HepG2 (cell line): ENCODE results near the gene RGPD5.
"Not testable (repeated sequence)": the region's sequence is repeated elsewhere in the genome, so short reads cannot be mapped to it uniquely, and the experiment has no call there.

ENCODE experiments used
- JUN ChIP-seq: sonication (generic); formaldehyde crosslinking; IDR thresholded peaks from 2 replicates; pipeline ENCODE4 v1.4.0; 2020; ENCODE audit warnings: mild to moderate bottlenecking, missing genetic modification reagents
- JUND ChIP-seq: sonication (generic); formaldehyde crosslinking; IDR thresholded peaks from 2 replicates; pipeline ENCODE4 v1.8.0; 2022; ENCODE audit warnings: mild to moderate bottlenecking, missing genetic modification reagents
- MXD4 ChIP-seq: IDR thresholded peaks from 2 replicates; pipeline ENCODE4 v1.6.1; 2016; ENCODE audit warnings: mild to moderate bottlenecking, missing biosample characterization, missing genetic modification reagents
- ZNF550 ChIP-seq: sonication (generic); formaldehyde crosslinking; IDR thresholded peaks from 2 replicates; pipeline ENCODE4 v1.4.0; 2020; ENCODE audit warnings: mild to moderate bottlenecking, missing genetic modification reagents, borderline replicate concordance
- ZNF609 ChIP-seq: sonication (generic); formaldehyde crosslinking; IDR thresholded peaks from 2 replicates; pipeline ENCODE4 v1.4.0; 2020; ENCODE audit warnings: mild to moderate bottlenecking, missing genetic modification reagents, borderline replicate concordance
- ZNF788 ChIP-seq: sonication (generic); formaldehyde crosslinking; IDR thresholded peaks from 2 replicates; pipeline ENCODE4 v1.5.0; 2020; ENCODE audit warnings: mild to moderate bottlenecking, missing genetic modification reagents, borderline replicate concordance
- TF ChIP-seq, protein P1 (sequence below): sonication (generic); formaldehyde crosslinking; IDR thresholded peaks from 2 replicates; pipeline ENCODE4 v1.5.0; 2020; ENCODE audit warnings: mild to moderate bottlenecking, missing genetic modification reagents, moderate library complexity

GRCh38 chr2:109782446-109782993 lies 11.6 kb upstream of the RGPD5 start:
- TF ChIP-seq ZNF788 (CRISPR knock-in tag); ZNF609 (CRISPR knock-in tag); JUN; JUND (CRISPR knock-in tag); ZNF550; MXD4 (CRISPR knock-in tag): not testable (repeated sequence)
- TF ChIP-seq, protein P1, sequence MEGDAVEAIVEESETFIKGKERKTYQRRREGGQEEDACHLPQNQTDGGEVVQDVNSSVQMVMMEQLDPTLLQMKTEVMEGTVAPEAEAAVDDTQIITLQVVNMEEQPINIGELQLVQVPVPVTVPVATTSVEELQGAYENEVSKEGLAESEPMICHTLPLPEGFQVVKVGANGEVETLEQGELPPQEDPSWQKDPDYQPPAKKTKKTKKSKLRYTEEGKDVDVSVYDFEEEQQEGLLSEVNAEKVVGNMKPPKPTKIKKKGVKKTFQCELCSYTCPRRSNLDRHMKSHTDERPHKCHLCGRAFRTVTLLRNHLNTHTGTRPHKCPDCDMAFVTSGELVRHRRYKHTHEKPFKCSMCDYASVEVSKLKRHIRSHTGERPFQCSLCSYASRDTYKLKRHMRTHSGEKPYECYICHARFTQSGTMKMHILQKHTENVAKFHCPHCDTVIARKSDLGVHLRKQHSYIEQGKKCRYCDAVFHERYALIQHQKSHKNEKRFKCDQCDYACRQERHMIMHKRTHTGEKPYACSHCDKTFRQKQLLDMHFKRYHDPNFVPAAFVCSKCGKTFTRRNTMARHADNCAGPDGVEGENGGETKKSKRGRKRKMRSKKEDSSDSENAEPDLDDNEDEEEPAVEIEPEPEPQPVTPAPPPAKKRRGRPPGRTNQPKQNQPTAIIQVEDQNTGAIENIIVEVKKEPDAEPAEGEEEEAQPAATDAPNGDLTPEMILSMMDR (CRISPR knock-in tag) = not testable (repeated sequence)
